Neutrophil (primary cell): ENCODE results near the gene TMIE.

Experiments
- H3K27ac ChIP-seq: fragments of 200-600 bp; sonication (generic); 2 replicates; pipeline ENCODE4 v1.5.1; 2016; ENCODE audit warnings: mild to moderate bottlenecking, moderate library complexity
- H3K27me3 ChIP-seq: fragments of 200-600 bp; sonication (generic); 2 replicates; pipeline ENCODE4 v1.6.0; 2016; ENCODE audit warnings: mild to moderate bottlenecking
- H3K36me3 ChIP-seq: fragments of 200-600 bp; sonication (generic); 2 replicates; pipeline ENCODE4 v1.5.1; 2017
- H3K4me1 ChIP-seq, 2 experiments: fragments of 200-600 bp in 1 of 2; sonication (generic) in 1 of 2; 1 replicate in 1 of 2; 2 replicates in 1 of 2; pipeline versions ENCODE4 v1.5.1 to v1.6.1; 2013 to 2016; ENCODE audit warnings: low read depth in 1 of 2, low read length in 1 of 2, mild to moderate bottlenecking in 1 of 2, moderate library complexity in 1 of 2; ENCODE audit not compliant: control insufficient read depth in 1 of 2, insufficient read depth in 1 of 2
- H3K4me3 ChIP-seq, 2 experiments: fragments of 200-600 bp in 1 of 2; sonication (generic) in 1 of 2; 1 replicate in 1 of 2; 2 replicates in 1 of 2; pipeline ENCODE4 v1.5.1; 2013 to 2016; ENCODE audit warnings: low read depth in 1 of 2, low read length in 1 of 2, mild to moderate bottlenecking in 1 of 2, moderate library complexity in 1 of 2
- H3K9me3 ChIP-seq: fragments of 200-600 bp; sonication (generic); 2 replicates; pipeline ENCODE4 v1.5.1; 2016
- TF ChIP-seq, protein P1 (sequence below): fragments of 200-600 bp; sonication (generic); IDR thresholded peaks from 2 replicates; pipeline ENCODE4 v1.5.1; 2016; ENCODE audit warnings: antibody characterized with exemption

The TMIE gene

DNA sequence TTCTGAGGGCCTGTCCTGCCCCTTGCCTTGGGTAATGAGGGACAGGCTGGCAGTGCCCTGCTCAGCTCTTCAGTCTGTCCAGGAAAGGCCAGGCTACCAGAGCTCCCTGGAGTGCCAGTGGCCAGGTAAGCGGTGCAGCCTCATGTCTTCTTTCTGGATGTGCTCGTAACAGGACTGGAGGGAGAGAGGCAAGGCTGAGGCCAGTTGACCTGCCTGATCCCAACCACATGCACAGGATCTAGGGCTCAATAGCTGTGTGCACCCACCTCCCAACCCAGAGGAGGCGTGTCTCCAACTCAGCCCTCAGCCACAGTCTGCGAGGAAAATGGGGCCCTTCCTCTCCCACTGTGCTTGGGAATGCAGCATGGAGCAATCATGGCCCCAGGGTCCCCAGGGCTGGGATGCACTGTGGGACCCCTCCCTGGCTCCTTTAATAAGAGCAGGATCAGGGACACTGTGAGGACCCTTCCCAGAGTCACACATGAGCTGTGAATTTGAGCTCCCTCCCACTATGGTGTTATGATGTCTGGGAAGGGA, 30.2 kb upstream of the TMIE start:
- Histone ChIP-seq H3K9me3 (no peaks in the 10 kb centered on the region), H3K4me3 (no peak overlapping the region), H3K4me1 (no peaks in the 10 kb centered on the region), H3K27ac (no peak overlapping the region), H3K36me3 (no peaks in the 10 kb centered on the region), H3K27me3 (no peaks in the 10 kb centered on the region)
- TF ChIP-seq, protein P1, sequence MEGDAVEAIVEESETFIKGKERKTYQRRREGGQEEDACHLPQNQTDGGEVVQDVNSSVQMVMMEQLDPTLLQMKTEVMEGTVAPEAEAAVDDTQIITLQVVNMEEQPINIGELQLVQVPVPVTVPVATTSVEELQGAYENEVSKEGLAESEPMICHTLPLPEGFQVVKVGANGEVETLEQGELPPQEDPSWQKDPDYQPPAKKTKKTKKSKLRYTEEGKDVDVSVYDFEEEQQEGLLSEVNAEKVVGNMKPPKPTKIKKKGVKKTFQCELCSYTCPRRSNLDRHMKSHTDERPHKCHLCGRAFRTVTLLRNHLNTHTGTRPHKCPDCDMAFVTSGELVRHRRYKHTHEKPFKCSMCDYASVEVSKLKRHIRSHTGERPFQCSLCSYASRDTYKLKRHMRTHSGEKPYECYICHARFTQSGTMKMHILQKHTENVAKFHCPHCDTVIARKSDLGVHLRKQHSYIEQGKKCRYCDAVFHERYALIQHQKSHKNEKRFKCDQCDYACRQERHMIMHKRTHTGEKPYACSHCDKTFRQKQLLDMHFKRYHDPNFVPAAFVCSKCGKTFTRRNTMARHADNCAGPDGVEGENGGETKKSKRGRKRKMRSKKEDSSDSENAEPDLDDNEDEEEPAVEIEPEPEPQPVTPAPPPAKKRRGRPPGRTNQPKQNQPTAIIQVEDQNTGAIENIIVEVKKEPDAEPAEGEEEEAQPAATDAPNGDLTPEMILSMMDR, result no peak

DNA sequence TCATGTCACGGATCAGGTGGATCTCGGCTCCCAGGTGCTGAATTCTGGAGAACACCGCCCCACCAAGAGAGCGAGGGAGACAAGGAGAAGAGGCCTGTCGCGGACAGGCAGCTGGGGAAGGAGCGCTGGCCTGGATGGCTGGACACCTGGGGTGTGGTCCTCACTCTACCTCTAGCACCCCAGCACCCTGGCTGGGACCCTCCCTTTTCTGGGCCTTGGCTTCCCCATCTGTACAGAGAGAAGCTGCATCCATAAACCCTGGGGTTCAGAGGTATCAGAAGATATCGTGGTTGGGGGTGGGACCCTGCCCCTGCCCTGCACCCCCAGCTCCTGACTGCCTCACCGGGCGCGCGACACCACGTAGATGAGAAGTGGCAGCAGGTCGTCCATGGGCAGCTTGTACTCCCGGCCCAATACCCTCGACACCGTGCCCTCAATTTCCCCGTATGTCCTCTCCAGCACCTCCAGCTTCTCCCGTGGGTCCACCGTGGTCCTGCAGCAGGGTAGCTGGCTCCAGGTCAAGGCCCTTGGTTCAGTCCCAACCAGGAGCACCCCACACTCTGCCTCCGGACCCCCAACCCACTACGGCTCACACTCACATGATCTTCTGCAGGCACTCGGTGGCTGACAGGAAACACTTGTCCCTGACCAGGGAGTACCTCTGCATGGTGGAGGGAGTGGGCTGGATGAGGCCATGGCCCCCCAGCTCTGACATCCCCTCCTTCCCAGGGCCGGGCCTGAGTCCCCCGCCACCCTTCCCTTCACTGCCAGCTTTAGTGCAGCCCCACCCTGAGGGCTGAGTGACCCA, 29.4 kb upstream of the TMIE start:
- Histone ChIP-seq H3K27me3 (no peaks in the 10 kb centered on the region), H3K9me3 (no peaks in the 10 kb centered on the region), H3K4me1 (no peaks in the 10 kb centered on the region), H3K4me3 (no peak overlapping the region), H3K27ac (no peak overlapping the region), H3K36me3 (no peaks in the 10 kb centered on the region)
- TF ChIP-seq, protein P1, result no peak

DNA sequence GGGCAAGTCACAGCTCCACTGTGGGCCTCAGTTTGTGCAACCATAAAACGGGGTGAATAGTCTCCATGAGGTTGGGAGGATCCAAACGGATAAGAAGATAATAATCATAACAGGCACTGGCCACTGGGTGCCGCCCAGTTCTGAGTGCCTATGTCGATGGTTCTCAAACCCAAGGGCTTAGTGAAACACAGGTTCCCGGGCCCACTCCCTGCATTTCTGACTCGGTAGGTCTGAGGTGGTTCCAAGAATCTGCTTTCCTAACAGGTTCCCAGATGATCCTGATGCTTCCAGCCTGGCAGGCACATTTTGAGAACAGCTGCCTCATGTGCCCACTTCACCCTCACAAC, 28.9 kb upstream of the TMIE start:
- Histone ChIP-seq H3K27me3 (no peaks in the 10 kb centered on the region), H3K27ac (no peak overlapping the region), H3K9me3 (no peaks in the 10 kb centered on the region), H3K4me3 (no peak overlapping the region), H3K36me3 (no peaks in the 10 kb centered on the region), H3K4me1 (no peaks in the 10 kb centered on the region)
- TF ChIP-seq, protein P1, result no peak

DNA sequence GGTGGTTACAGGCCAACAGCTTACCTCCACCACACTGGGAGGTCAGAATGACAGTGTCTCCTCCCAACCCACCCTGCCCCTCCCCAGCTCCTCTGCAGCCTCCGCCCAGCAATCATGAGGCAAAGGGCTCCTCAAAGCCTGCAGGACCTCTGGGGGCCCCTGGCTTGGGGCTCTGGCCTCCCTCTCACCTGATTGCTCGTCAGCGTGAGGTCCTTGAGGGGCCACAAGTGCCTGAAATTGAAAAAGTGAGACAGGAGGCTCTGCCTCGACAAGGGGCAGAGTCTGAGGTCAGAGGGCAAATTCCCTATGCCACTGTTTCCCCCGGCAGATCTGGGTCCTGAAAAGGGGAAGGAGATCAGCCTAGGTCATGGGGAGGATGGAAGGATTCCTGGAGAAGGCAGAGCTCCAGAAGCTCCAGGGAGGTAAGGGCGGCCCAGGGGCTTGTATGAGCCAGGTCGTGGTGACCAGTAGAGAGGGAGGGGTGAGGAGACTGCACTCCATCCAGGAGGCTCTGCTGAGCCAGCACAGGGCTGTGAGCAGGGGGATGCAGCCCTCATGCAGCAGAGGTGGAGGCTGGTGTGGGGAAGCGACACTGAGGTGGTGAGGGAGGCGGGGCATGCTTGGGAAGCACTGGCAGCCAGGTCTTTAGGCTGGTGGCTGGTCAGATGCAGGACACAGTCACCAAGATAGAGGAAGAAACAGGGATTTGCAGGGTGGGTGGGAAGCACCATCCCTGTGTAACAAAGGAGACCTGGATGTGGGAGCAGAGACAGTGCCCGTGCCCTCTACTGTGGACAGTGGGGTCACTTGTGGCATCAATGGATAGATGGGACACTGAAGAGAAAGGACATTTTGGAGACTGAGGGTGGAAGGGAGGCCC, 27.8 kb upstream of the TMIE start:
- Histone ChIP-seq H3K36me3 (no peaks in the 10 kb centered on the region), H3K9me3 (no peaks in the 10 kb centered on the region), H3K27ac (no peak overlapping the region), H3K27me3 (no peaks in the 10 kb centered on the region), H3K4me3 (no peak overlapping the region), H3K4me1 (no peaks in the 10 kb centered on the region)
- TF ChIP-seq, protein P1, result no peak

DNA sequence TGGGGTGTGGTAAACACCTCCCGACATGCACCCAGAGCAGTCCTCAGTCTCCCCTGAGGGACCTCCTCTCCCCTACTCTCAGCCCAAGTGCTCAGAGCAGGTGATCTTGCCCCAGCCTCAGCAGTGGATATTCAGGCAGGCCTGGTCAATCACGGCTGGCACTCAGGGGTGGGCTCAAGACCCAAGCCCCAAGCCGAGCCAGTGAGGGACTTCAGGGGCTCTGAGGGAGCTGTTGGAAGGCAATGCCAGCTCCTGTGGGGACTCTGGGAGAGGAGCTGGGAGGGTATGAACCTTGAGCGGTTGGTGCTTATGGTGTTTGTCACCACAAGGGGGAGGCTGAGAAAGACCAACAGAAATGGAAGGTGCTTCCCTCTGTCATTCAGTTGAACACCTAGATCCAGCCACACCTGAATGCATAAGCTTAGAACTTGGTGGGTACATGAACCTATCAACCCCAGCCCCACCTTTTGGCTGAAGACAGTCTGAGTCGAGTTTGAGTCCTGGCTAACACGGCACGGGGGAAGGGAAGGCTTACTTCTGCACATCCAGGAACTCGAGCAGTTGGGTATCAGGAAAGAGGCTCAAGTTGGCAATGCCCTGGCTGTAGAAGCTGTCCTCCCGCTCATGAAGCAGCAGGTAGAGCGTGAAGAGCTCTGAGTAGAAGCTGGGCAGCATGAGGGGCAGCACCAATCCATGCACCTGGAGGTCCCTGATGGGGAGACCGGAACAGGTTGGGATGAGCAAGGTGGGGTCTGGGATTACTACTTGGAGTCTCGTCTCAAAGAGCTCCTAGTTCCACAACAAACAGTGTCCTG, 27.0 kb upstream of the TMIE start:
- no peak overlapping the region for H3K27ac ChIP-seq
- H3K4me3 ChIP-seq, result no peak overlapping the region
- H3K4me1 ChIP-seq, result no peaks in the 10 kb centered on the region
- H3K9me3 ChIP-seq, result no peaks in the 10 kb centered on the region
- no peaks in the 10 kb centered on the region for H3K27me3 ChIP-seq
- TF ChIP-seq, protein P1, result no peak
- H3K36me3 ChIP-seq, result no peaks in the 10 kb centered on the region
